Stimulated activated CD8-positive, alpha-beta memory T cell treated with anti-CD3 and anti-CD28 coated beads, Interleukin-15, amount 100 ng/mL, for 24 hours (primary cell): Measurements from ENCODE around the gene SLC41A3.
"Not testable (repeated sequence)": the region's sequence is repeated elsewhere in the genome, so short reads cannot be mapped to it uniquely, and the experiment has no call there.

Source experiments
- DNase-seq: peaks from one replicate; pipeline ENCODE4 v3.0.0-alpha.2; 2020; ENCODE audit warnings: low read depth

Gene SLC41A3

DNA sequence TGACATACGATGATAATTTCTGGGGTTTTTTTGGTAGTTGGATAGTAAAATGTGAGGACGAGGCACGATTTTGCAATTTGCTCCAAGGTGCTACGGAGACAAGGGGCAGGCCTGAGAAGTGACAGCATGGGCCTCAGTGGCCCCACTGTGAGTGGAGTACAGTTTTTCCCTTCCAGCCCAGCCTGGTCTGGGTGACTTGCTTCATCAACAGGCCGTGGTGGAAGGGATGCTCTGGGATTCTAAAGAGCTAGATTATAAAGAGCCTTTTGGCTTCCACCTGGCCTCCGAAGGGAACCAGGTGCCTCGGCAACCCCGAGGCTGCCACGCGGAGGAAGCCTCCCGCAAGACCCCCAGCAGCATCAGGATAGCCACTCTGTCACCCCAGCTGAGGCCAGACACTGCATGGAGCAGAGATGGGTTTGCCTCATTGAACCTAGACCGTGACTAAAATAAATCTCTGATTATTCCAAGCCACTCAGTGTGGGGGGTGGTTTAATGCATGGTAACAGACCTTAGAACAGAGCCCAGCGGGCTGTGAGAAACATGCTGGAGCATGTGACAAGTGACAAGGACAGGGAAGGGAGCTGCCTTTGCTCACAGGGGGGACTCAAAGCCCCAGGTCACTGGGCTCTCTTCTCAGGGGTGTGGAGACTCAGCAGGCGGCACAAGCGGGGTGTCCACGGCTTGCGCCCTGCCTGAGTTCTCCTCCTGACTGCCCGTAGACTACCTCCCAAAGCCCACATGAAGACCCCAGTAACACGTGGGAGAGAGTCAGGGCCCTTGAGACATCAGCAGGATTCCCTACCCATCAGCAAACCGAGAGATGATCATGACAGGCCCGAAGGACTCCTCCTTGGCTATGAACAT, 22.6 kb upstream of the SLC41A3 start:
- DNase-seq: no peak

DNA sequence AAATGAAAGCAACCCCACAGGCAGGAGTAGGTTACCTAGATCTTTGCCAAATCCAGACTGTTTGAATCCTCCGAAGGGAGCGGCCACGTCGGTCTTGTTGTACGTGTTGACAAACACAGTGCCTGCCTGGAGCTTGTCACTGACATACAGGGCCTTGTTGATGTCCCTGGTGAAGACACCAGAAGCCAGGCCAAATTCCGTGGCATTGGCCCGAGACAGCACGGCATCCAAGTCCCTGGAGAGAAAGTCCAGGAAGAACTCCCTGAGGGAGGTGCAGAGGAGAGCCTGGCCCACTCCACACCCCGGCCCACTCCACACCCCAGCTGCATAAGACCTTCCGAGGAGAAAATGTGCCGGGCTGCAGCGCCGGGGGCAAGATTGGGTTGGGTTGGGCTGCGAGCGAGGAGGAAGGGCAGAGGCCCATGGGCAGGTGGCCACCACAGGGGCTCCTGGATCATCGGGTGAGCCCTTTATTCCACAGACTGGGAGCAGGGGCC, 21.8 kb upstream of the SLC41A3 start:
- DNase-seq: no peak

DNA sequence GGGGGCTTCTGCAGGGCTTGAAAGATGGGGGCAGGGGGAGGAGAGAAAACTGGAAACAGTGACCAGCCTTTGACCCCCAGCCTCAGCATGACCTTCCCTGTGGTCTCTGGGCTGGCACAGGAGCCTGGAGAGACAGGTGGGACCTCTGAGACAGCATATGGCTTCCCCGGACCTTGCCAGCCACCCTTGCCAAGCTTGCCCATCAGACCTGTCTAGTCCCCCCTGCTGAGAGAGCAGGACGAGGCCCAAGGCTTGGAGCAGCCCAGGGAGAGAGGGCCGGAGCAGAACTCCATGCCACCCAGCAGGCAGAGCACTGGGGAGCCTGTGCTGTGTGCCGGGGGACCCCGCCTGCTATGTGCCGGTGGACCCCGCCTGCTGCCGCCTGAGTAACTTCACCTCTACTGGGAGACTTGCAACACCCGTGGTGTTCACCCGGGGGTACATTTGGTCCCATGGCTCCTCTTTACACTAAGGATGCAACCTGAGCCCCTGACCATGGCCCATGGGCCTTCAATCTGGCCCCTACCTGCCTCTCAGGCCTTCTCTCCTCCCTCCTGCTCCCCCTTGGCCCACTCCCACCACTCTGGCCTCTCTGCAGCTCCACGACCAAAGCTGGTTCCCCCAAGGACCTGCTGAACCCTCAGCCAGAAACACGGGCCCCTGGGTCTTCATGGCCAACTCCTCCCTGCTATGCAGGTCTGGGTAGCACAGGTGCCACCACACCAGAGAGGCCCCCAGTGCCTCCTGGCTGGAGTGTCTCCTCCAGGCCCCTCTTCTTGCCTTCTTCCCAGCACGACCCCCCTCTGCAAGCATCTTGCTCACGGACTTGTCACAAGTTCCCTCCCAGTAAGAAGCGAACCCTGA, 21.1 kb upstream of the SLC41A3 start:
- DNase-seq: no peak

DNA sequence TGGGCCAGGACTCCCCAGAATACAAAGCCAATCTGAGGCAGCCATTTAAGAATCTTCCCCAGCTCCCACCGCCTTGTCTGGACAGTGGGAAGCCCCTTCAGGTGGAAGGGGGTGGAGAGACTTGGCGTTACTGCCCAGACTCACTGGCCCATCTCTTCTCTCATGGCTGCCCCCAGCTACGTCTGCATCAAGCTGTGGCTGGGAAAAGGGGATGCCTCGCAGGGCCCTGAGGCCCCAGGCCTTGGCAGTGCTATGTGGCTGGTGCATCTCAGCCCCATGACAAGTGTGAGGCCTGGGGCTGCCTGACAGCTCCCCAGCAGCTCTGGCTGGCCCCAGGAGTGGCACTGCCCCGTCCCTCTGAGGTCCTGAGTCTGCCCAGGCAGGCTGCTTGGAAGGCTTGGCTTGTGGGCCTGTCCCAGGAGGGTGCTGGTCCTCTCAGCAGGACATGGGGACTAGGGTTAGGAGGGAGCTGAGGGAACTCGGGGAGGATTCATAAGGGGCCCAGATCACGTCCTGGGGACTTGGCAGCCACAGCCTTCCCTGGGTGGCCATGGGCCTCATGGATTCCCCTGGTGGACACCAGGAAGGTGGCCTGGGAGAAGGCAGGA, 20.2 kb upstream of the SLC41A3 start:
- no peak for DNase-seq

DNA sequence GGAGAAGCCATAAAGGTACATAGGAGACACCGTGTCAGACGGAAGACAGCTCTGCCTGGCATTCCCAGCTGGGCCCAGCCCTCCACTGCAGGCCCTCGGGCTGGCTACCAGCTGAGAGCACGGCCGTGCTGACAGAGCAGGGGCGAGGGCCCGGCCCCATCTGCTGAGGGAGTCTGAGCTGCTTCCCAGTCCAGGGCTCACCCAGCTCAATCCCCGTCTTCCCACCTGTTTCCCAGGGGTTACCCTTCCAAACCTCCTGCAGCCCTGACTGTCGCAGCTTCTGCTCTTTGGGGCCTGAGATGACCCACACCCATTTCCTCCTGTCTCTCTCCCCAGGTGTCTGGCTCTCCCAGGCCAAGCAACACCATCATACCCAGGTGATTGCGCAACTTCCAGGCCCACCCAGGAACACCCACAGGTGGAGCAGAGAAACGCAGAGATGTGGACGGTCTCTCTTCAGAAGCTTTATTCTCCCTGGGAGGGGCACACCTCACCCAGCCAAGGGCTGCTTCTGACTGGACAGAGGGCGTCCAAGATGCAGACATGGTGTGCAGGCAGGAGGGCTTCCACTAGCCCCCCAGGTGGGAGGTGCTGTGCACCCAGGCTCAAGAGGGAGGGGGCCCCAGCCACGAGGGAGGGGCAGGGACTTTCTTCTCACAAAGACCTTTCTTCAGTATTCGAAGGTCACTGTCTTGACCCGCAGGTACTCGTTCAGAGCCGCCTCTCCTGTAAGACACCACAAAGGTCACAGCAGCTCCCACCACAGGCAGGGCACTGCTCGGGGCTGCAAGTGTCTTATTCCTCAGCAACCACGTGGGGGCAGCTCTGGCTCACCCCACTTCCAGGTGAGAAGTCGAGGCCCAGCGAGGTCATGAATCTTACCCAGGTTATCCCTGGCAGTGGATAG, 19.4 kb upstream of the SLC41A3 start:
- no peak for DNase-seq

DNA sequence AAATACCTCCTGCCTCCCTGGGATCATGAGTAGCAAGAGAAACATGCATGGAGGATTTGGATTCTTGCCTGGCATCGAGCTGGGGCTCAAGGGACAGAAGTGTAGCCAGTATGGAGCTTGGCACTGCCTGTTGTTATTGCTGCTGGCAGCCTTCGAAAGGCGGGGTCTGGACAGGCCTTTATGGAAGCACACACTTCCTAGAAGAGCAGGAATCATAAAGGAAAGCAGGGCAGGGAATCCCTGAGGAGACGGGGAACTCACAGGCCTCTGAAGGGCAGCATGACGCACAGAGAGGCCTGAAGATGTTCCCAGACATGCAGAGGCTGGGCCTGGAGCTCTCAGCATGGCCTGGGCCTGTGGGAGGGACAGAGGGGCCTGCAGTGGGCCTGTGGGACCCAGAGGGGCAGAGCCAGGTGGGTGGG, 18.6 kb upstream of the SLC41A3 start:
- no peak for DNase-seq

DNA sequence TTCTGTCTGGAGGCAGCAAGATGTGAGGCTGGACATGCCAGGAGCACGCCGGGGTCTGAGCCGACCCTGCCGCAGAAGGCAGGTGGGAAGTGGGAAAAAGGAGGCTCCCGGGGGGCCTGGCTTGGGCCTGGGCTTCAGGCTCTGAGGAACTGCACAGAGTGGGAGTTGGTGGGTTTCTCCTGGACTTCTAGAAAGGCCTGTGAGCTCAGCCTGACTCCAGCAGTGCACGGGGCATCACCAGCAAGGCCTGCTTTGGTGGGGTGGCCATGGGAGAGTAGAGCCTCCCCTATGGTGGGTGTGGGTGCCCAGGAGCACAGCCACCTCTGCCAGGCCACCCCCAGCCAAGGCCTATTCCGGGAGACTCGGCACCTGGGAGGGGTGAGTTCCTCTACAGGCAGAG, 18.1 kb upstream of the SLC41A3 start:
- no peak for DNase-seq

DNA sequence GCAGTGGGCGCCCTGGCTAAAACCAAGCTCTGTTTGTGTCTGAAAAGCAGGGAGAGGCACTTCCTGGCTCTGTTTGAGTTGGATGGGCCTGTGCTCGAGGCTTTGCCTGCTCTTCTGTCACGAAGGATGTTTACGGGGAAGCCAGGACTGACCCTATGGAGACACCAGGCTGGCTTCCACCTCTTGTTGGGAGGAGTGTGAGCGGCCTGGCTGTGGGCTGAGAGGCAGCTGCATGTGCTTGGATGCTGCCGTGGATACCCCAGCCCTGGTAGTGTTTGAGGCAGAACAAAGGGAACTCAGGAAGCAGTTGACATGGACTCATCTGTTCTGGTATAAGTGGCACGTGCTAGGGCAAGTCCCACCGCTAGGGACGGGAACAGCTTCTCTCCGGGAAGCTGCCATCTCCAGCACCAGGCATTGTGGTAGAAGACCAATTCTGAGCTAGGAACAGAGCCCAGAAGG, 17.6 kb upstream of the SLC41A3 start:
- DNase-seq: no peak

DNA sequence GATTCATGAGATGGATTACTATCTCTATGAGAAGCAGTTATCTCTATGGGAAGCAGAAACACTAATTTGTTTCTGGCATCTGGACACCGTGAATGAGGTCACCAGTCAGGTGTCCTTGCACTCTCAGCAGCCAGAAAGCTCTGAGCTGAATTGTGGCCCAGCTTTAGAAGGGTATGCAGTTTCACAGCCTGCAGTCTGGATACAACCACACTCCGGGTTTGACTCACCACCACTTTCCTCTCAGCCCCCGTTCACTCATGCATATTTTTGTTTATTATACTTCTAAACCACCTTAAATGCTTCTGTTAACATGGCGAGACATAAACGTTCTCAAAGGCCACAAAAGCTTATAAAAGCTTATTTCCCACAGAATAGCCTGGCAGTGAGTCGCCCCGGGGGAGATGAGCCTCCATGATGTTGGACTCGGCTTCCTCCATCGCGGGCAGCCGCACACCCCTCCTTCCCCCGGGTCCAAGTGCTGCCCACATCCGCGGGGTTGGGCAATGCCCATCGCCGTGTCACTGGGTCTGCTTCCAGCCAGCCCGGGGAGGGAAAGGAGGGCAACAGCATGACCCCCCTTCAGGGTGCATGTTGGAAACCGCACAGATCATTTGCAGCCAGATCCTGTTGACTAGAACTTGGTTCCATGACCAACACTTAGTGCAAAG, 16.8 kb upstream of the SLC41A3 start:
- no peak for DNase-seq

DNA sequence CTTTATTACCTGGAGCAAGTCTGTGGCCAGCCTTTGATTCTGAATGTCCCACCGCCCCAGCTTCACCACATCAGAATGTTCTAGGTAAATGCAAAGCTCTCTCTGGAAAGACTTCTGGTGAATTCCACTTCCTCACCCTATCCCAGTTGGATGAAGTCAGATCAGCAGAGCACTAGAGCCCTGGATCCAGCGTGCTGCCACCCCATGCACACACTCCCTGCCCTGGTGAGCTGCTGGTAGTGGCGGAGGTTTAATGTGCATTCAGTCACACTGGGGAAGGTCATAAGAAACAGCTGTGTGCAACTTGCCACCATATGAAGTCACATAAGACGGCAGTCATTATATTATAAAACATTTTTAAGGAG, 16.3 kb upstream of the SLC41A3 start:
- no peak for DNase-seq

DNA sequence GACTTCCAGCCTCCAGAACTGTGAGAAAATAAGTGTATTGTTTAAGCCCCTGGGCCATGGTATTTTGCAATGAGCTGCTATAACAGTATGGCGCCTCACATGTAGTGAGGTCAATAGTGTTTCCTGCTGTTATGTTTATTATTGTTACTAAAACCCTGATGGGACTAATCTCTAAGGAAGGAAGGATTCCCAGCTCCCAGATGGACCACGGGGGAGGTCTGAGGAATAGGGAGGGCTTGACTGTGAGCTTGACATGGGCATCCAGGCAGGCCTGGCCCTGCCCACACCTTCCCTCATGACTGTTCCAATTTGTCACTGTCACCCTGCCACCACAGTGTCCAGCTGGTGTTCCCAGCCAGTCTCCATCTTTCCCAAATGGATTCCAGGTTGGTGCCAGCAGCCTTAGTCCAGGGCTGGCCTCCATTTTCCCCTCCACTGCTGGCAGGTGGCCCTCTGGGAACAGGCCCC, 14.5 kb upstream of the SLC41A3 start:
- no peak for DNase-seq

DNA sequence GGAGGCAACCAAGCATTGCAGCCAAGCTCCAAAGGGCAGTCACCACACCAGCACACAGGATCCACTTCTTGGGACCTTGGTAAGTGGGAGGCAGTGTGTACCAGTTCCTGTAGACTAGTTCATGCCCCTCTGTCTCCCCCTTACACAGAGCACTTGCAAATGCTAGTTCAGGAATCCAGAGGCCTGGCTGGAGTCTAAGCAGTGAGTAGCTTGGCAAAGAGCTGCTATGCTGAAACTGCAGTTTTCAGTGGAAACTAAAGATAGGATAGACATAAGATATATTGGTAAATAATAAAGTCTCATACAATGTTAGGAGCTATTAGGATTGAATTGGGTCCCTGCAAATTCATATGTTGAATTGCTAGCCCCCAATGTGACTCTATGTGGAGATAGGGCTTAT, 13.9 kb upstream of the SLC41A3 start:
- DNase-seq: no peak

DNA sequence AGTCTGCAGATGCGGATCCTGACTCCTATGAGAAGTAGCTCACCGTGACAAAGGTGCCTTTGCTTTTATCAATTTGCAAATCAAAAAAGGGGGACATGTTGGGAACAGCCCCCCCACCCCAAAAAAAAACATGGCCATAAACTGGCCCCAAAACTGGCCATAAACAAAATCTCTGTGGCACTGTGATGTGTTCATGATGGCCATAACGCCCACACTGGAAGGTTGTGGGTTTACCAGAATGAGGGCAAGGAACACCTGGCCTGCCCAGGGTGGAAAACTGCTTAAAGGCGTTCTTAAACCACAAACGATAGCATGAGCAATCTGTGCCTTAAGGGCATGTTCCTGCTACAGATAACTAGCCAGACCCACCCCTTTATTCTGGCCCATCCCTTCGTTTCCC, 12.3 kb upstream of the SLC41A3 start:
- DNase-seq: not testable (repeated sequence)

DNA sequence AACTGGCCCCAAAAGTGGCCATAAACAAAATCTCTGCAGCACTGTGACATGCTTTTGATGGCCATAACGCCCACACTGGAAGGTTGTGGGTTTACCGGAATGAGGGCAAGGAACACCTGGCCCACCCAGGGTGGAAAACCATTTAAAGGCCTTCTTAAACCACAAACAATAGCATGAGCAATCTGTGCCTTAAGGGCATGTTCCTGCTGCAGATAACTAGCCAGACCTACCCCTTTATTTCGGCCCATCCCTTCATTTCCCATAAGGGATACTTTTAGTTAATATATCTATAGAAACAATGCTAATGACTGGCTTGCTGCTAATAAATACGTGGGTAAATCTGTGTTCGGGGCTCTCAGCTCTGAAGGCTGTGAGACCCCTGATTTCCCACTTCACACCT, 8.2 kb upstream of the SLC41A3 start:
- DNase-seq: not testable (repeated sequence)

DNA sequence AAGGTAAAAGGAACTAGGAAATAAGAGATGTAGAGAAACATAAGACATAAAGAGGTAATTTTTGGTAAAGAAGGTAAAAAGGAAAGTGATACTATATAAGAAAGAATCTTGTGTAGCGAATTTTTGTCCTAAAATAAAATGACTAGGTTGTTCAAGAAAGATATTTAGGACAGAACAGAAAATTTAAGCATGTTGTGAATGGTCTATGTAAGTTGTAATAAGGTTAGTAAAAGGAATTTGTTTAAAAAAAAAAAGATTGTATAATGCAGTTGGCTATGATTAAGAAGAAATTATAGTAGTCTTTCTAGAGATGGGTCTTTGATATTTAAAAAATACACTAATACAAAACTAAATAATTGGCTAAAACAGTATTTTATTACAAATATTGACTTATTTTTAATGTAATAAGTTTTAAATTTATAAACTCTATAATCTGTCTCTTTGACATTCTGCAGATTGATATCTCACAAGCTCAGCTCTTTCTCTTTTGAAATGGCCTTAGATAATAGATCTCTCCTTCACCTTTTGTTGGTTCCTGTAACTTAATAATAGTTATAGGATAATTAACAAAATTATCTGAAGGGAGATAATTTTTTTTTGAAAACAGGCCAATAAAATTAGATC, 3.7 kb upstream of the SLC41A3 start:
- no peak for DNase-seq

DNA sequence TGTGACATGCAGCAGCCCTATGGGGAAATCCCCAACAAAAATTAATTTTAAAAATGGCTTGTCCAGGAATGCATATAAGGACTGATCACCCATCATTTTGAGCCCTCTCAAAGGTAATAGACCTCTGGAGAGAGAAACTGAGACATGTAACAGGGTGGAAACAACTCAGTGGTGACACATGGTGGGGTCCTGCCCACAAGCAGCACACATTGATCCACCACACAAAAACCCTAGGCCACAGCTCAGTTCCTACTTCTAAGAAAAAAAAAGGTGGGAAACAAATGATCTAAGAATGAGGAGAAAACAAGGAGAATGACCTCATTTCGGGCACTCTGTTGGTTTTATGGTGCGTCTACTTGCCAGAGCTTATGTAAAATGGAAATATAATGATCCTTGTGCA, 1.9 kb upstream of the SLC41A3 start:
- DNase-seq: no peak

DNA sequence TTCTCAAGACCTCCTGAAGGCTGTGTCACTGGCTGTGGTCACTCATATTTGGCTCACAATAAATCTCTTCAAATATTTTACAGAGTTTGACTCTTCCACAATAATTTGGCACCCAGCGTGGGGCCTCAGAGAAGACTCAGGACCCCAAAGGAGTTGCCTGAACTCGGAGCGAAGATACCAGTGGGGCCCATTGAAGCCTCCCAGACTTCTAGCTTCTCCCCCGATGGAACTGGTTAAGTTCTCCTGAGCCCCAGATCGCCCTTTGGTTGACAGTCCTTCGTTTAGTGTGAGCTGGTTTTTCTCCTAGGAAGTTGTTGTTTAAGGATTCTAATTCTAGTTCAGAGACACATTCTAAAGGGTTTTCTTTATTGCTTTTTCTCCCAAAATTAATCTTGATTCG, 1.4 kb upstream of the SLC41A3 start:
- no peak for DNase-seq

DNA sequence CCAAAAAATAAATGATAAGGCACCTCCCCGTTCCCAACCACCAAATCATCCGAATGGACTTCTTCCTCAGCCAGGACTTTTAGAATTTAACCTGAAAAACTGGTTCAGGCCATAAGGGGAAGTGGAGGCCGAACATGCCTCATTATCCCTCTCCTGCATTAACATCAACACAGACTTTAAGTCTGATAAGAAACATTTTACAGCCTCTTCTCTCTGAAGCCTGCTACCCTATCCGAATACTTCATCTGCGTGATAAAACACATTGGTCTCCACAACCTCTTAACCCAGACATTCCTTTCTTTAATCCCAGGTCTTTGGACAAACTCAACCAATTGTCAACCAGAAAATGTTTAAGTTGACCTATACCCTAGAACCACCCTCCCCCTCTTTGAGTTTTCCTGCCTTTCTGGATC, 850 bp upstream of the SLC41A3 start:
- DNase-seq: no peak

DNA sequence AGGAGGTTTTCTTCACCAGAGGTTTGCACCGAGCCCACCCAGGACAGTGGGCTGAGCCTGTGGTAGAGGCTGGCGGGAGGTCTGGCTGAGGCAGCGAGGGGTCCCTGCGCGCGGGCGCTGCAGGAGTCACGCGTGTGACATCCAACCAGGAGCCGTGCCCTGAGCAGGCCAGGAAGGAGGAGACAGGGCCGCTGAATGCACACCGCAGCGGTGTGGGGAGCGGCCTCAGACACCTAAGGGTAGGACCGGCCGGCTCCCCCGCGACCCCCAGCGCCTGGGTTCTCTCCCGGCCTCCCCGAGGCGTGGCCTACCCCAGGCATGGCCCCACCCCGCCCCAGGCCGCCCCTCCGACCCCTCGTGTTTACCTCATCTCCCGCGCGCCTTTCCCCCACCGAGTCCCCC, 412 bp downstream of the SLC41A3 start:
- DNase-seq: peak; percentile 26

DNA sequence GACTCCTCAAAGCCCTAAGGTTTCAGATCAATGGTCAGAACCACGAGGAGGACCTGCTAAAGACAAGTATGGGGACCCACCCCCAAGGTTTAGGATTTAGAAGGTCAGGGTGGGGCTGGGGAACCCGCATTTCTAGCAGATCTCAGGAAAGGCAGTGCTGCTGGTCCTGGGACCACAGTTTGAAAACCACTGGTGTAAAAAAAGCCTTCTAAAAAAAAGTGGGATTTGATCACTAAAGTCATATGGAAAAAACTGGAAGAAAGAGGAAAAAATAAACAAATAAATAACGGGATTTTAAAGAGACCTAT, 832 bp downstream of the SLC41A3 start:
- no peak for DNase-seq
